Ishikawa (cell line): ENCODE measurements around the gene PDSS2.

Source experiments
- CEBPB ChIP-seq: IDR thresholded peaks from 2 replicates; pipeline ENCODE4 v1.6.1; 2012
- CREB1 ChIP-seq: IDR thresholded peaks from 2 replicates; pipeline ENCODE4 v1.6.1; 2012; ENCODE audit warnings: low read depth
- EGR1 ChIP-seq: IDR thresholded peaks from 2 replicates; pipeline ENCODE4 v1.6.1; 2012
- EP300 ChIP-seq: IDR thresholded peaks from 2 replicates; pipeline ENCODE4 v1.6.1; 2012; ENCODE audit warnings: borderline replicate concordance
- FOXM1 ChIP-seq: IDR thresholded peaks from 2 replicates; pipeline ENCODE4 v1.6.1; 2012; ENCODE audit warnings: low read depth, borderline replicate concordance
- NFIC ChIP-seq: IDR thresholded peaks from 2 replicates; pipeline ENCODE4 v1.6.1; 2012
- RAD21 ChIP-seq: IDR thresholded peaks from 2 replicates; pipeline ENCODE4 v1.6.1; 2012; ENCODE audit warnings: low read depth
- REST ChIP-seq: IDR thresholded peaks from 2 replicates; pipeline ENCODE4 v1.6.1; 2012; ENCODE audit warnings: low read depth, mild to moderate bottlenecking
- TAF1 ChIP-seq: IDR thresholded peaks from 2 replicates; pipeline ENCODE4 v1.6.1; 2012; ENCODE audit warnings: low read depth, mild to moderate bottlenecking
- TCF12 ChIP-seq: IDR thresholded peaks from 2 replicates; pipeline ENCODE4 v1.6.1; 2012; ENCODE audit warnings: low read depth
- YY1 ChIP-seq: IDR thresholded peaks from 2 replicates; pipeline ENCODE4 v1.6.1; 2012; ENCODE audit warnings: low read depth
- TF ChIP-seq, protein P1 (sequence below): IDR thresholded peaks from 2 replicates; pipeline ENCODE4 v1.6.1; 2012

DNA sequence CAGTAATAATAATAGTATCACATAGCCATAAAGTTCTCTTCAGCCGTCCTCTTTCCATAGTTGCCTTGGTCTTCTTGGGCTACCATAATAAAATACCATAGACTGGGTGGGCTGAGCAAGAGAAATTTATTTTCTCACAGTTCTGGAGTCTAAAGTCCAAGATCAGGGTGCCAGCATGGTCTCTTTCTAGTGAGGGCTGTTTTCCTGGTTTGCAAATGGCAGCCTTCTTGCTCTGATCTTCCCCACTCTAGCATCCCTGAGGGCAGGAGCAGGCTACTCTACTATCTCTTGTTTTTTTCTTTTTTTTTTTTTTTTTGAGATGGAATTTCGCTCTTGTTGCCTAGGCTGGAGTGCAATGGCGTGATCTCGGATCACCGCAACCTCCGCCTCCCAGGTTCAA lies 335.9 kb downstream of the PDSS2 start:
- TF ChIP-seq EP300 = no peak
- TF ChIP-seq TCF12 = no peak
- TF ChIP-seq, protein P1, sequence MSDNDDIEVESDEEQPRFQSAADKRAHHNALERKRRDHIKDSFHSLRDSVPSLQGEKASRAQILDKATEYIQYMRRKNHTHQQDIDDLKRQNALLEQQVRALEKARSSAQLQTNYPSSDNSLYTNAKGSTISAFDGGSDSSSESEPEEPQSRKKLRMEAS = no peak
- no peak for TF ChIP-seq CEBPB
- no peak for TF ChIP-seq EGR1
- TF ChIP-seq RAD21 = no peak
- TF ChIP-seq YY1 = no peak
- no peak for TF ChIP-seq TAF1
- no peak for TF ChIP-seq REST
- no peak for TF ChIP-seq FOXM1
- no peak for TF ChIP-seq CREB1
- TF ChIP-seq NFIC = no peak
